ENCODE measurements around the gene KCNJ2. TPM values are rescaled to one million over a fixed set of nuclear protein-coding genes. Genes with fewer than 3 reads are reported as not detected.

KCNJ2 gene
- polyA plus RNA-seq, 4 donors, result 2.5 to 7.5 (median 3.3) TPM

DNA sequence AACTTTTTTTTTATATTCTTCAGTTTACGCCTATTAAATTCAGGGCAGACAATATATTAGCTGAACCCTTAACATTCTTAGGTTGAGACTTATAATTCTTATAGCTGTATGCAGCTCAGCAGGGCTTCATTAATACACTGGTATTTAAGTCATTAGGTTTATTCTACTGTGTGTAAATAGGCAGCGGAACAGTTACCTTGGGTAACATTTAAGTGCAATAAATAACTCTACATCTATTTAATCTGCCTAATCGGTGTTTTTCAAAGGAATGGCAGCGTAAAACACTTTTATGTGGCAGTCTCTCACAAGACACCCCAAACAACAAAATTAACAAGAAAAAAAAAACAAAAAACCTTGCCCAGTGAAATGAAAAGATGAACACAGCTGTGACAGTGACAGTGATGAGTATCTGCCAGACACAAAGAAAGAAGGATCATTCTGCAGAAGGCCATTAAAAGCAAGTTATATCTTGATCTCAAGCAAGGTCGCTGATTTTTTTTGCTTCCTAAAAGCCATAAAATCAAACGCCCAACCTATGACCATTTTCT lies 32.6 kb downstream of the KCNJ2 start:
- DNase-seq (ENCODE audit: low read depth in 4 of 4, low spot score in 3 of 4), result peak in 1 of 4 donors; percentile 2

DNA sequence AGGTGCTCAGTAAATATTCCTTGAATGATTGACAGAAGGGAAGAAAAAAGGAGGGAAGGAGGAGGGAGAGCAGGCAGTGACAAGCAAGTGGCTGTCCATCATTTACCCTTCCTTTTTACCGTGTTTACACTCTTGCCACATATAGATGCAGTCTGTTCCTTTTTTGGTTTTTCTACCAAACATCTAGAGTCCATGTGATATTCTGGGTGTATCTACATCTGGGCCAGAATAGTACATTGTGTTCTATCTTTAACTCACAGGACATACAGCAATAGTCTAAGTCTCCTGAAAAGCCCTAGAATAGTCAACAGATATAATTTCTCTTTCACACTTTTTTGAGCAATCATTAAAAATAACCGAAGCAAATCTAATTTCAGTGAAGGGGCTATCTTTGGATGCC lies 33.5 kb downstream of the KCNJ2 start:
- no peak for DNase-seq (ENCODE audit: low read depth in 4 of 4, low spot score in 3 of 4)

DNA sequence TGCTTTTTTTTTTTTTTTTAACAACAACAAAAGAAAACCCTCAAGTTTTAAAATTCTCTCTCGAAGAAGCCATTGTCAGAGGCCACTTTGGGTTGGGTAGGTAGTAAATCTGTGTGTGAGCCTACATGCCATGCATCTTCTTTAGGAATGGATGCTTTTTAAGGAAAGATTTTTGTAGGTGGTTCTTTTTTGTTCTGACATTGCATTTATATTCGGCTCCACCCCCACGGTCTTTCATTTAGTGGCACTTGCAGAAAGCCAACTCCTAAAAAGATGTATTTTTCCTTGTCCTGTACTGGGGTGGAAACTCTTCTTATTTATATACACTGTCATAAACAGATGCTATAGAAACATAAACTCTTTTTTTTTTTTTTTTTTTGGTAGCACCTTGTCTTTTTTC lies 35.1 kb downstream of the KCNJ2 start:
- DNase-seq (ENCODE audit: low read depth in 4 of 4, low spot score in 3 of 4), result no peak

DNA sequence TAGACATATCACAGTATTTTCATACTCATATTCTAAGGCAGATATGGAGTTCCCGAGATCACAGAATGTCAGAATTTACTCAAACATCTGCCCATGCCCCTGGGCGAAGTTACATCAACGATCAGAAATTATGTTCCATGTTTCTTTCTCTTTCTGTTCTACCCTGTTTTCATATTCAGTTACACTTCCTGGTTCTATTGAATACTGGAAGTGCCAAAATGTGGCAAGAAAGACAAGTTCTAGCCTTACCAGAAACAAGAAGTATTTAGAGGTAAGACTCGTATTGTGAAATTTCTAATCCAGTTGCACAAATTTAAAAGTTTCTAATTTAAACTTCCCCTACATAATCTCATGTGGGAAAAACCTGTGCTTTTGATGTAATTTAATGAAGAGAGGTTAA lies 36.1 kb downstream of the KCNJ2 start:
- DNase-seq (ENCODE audit: low read depth in 4 of 4, low spot score in 3 of 4), result no peak

DNA sequence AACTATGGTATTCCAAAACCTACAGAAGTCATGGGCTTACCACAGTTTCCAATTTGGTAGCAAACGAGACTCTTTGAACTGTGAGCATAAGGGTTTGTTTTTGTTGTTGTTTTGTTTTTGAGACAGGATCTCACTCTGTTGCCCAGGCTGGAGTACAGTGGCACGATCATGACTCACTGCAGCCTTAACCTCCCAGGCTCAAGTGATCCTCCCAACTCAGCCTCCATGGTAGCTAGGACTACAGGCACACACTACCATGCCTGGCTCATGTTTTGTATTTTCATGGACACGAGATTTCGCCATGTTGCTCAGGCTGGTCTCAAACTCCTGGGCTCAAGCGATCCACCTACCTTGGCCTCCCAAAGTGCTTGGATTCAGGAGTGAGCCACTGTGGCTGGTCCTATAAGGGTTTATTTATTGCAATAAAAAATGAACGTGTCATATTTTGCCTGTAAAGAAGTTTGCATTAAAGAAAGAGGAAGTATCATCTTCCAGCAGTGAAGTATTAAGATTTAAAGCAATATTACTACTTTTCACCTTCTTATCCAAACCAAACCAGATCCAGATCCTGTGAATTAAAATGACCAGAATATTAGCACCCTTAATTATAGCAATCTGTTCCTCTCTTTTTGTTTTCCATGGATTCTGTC lies 37.2 kb downstream of the KCNJ2 start:
- no peak for DNase-seq (ENCODE audit: low read depth in 4 of 4, low spot score in 3 of 4)

DNA sequence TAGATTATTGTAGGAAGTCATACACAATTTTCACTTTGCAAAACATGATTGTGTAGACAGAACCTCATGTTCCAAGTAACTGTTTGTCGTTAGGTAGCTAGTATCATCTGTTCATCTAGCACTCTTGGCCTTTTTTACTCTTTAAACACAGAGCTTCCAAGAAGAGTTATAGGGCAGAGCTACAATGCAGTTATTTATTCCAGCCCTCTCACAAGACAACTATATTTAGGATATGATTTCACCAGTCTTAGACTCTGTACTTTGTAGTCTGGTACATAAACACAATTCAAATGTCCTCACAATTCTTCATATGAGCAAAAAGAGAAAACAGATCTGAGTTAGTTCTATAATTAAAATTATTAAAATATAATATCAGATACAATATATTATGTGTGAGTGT lies 37.9 kb downstream of the KCNJ2 start:
- no peak for DNase-seq (ENCODE audit: low read depth in 4 of 4, low spot score in 3 of 4)

DNA sequence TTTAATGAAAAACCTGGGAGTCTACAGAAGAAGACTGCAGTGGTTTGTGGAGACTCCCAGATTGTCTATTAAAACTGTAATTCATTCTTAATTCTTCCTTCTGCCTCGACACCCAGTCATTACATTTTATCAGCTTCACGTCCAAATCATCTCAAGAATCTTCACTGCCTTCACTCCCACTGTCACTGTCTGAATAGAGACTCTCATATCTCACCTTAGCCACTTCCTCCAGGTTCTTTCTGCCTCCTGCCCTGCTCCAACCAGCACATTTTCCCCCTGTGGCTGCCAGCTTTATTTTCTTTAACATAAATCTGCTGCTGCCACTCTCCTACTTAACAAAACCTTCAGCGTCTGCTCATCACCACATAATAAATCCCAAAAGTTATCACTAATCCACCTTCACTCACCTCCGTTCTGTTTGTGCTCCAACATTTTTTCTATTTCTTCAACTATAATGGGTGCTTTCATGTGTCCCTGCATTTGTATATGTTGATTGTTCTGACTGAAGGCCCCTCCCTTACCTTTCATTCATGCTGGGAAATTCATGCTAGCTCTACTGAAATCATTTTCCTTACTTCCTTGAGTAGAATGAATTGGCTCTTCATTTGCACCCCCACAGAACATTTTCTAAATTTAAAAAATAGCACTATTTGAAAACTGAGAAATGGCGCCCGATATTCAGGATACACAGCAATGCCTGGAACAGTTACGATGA lies 38.9 kb downstream of the KCNJ2 start:
- DNase-seq (ENCODE audit: low read depth in 4 of 4, low spot score in 3 of 4), result no peak

DNA sequence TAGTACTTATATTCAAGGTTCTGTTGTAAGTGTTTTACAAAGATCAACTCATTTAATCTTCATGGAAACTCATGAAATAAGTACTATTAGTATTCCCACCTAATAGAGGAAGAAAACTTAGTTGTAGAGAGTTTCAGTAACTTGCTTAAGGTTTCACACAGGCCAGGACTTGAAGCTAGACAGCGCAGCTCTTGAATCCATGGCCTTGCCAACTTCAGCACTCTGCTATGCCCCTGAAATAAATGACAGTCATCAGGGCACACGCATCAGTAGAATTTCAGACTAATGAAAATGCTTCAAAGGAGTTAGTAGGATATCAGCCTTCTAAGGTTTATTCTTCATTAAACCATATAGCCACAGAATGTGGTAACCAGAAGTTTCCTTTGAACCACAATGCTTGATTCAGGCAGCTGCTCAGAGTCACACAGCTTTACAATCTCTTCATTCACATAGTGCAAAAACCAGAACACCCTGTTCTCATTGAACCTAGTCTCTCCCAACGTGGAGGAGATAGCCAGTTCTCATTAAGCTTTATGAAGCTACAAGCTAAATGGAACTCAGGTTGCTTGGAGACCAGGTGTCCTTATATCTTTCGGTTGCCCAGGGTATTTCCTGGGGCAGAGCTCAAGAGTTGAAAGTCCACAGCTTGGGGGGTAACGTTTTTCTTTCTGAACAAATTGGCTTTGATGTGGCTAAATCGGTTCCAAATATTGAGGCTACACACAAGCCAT lies 39.7 kb downstream of the KCNJ2 start:
- DNase-seq (ENCODE audit: low read depth in 4 of 4, low spot score in 3 of 4), result no peak

DNA sequence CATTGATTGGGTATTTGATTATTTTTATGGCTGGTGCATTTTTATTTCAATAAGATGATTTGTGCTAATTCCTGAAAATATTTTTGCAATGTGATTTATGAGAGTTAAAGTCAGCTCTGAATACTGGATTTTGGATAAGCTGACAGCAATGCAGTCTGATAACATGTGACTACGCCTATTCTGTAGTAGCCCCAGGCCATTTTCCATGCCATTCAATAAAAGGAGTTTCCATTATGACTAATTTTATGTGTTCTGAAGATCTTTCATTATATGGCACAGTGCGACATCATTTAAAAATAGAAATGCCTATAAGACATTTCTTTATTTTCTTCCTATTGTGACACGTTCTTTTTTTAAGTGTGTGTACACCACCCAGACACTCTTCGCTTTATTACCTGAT lies 46.3 kb downstream of the KCNJ2 start:
- no peak for DNase-seq (ENCODE audit: low read depth in 4 of 4, low spot score in 3 of 4)

DNA sequence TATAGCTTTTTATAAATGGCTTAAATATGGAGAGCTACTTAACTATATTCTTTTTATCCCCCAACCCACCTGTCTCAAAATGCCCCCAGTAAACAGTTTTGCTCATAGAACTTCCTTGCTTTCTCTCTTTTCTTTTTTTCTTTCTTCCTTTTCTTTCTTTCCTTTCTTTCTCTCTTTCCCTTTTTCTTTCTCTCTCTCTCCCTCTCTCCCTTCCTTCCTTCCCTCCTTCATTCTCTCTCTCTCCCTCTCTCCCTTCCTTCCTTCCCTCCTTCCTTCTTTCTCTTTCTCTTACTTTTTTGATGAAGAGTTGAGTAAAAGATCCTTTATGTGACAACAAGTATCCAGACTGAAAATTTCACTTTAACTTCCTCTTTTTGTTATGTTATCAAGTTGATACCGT lies 48.2 kb downstream of the KCNJ2 start:
- no peak for DNase-seq (ENCODE audit: low read depth in 4 of 4, low spot score in 3 of 4)

DNA sequence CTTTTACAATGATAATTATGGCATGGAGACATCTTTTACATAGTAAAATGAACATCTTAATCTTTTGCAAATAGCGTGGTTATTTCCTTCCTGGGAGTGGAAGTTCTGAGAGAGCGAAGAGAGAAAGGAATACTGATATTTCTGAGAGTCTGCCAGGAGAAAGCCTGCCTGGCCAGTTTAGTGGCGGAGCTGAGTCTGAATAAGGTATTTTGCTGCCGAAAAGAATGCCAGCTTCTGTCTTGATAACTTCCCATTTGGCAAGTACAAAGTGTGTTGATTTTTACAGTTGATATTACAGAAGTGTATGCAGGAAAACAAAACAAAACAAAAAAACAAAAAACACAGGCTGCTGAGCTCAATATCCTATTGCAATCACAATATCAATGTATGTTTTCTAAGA lies 55.9 kb downstream of the KCNJ2 start:
- no peak for DNase-seq (ENCODE audit: low read depth in 4 of 4, low spot score in 3 of 4)

Other genes starting within 250 kb of the KCNJ2 start
- gene KCNJ16, start 94.3 kb upstream of the KCNJ2 start, polyA plus RNA-seq (ENCODE audit: insufficient read length in 4 of 4), result 100 to 1,000 TPM in 3 of 4 donors, 1 to 10 TPM in 1; 5.9 to 180 (median 144) TPM